K562 (cell line): ENCODE results near the gene NR1H3. TPM values are rescaled to one million over a fixed set of nuclear protein-coding genes. Genes with fewer than 3 reads are reported as not detected.

ENCODE experiments used
- ATAC-seq: fragments of 200-7000 bp; cut with Tn5 transposase; 3 replicates; pipeline ENCODE4 v1.9.1; 2020; ENCODE audit warnings: moderate library complexity
- BruUV-seq: library from RNA; stranded (reverse); fragments of 400-500 nt; replicated peaks from 2 replicates; lab custom pipeline; 2021; lab: Mats Ljungman, UMichigan
- CTCF ChIA-PET: fragments of 300-600 bp; formaldehyde crosslinking; extraction: SDS; loops from one replicate; lab custom pipeline; 2021; ENCODE audit warnings: low intra/inter-chr PET ratio; lab: Yijun Ruan, JAX
- POLR2A ChIA-PET: fragments of 300-600, 350-650 bp; sonication (Branson Sonifier 250); formaldehyde crosslinking; extraction: SDS; loops from one replicate; lab custom pipeline; 2021; ENCODE audit warnings: antibody characterized with exemption, inconsistent platforms; lab: Yijun Ruan, JAX
- DNase-seq, 4 experiments: peaks; one replicate each; pipeline versions ENCODE4 v3.0.0 to v3.0.0-alpha.2; 2011 to 2018; ENCODE audit warnings: low spot score in 3 of 4, mixed read lengths in 3 of 4; ENCODE audit errors: extremely low read depth in 1 of 4
- FAIRE-seq: peaks from 2 replicates; lab custom pipeline; 2011; peaks lifted over from hg19 to GRCh38; lab: Jason Lieb, UNC
- H2AFZ ChIP-seq: 2 replicates; pipeline ENCODE4 v1.6.0; 2011; ENCODE audit warnings: low read depth, low read length, control low read depth, inconsistent platforms
- H3K27ac ChIP-seq: fragments of 200-600 bp; 3 replicates; pipeline ENCODE4 v1.8.0; 2011; ENCODE audit warnings: low read depth, mild to moderate bottlenecking, control low read depth, inconsistent platforms, low read length, moderate library complexity, mixed read lengths; ENCODE audit errors: extremely low read depth
- H3K27me3 ChIP-seq, 2 experiments: fragments of 300-600 bp in 1 of 2; 2 replicates in 1 of 2; 3 replicates in 1 of 2; pipeline versions ENCODE4 v1.6.0 to v1.8.0; 2011; ENCODE audit warnings: inconsistent platforms in 2 of 2, low read length in 2 of 2, mild to moderate bottlenecking in 1 of 2, mixed read lengths in 1 of 2, moderate library complexity in 1 of 2; ENCODE audit not compliant: control insufficient read depth in 2 of 2, insufficient read depth in 2 of 2
- H3K36me3 ChIP-seq: fragments of 300-600 bp; 3 replicates; pipeline ENCODE4 v1.8.0; 2011; ENCODE audit warnings: mild to moderate bottlenecking, low read length, inconsistent platforms; ENCODE audit not compliant: control insufficient read depth, insufficient read depth
- H3K4me1 ChIP-seq, 2 experiments: fragments of 200-600 bp in 1 of 2; replicated peaks in 1 of 2; 2 replicates in 1 of 2; 3 replicates in 1 of 2; pipeline versions ENCODE4 v1.5.1 to v1.8.0; 2011; ENCODE audit warnings: inconsistent platforms in 2 of 2, low read length in 2 of 2, mild to moderate bottlenecking in 1 of 2, mixed read lengths in 1 of 2, moderate library complexity in 1 of 2; ENCODE audit not compliant: control insufficient read depth in 2 of 2, insufficient read depth in 2 of 2
- H3K4me2 ChIP-seq: 2 replicates; pipeline ENCODE4 v1.6.1; 2011; ENCODE audit warnings: low read length, control low read depth, inconsistent platforms, mixed read lengths; ENCODE audit not compliant: insufficient read depth
- H3K4me3 ChIP-seq: fragments of 200-600 bp; sonication (generic), shearing (Covaris generic); 2 replicates; pipeline ENCODE4 v1.5.1; 2016; ENCODE audit warnings: control low read depth, inconsistent platforms
- H3K79me2 ChIP-seq: fragments of 200-600 bp; 3 replicates; pipeline ENCODE4 v1.8.0; 2011; ENCODE audit warnings: low read length, inconsistent platforms; ENCODE audit not compliant: control insufficient read depth, insufficient read depth
- H3K9ac ChIP-seq, 2 experiments: 2 replicates each; pipeline versions ENCODE4 v1.6.0 to v1.6.1; 2011; ENCODE audit warnings: low read depth in 2 of 2, low read length in 2 of 2, control low read depth in 1 of 2, inconsistent platforms in 1 of 2, mild to moderate bottlenecking in 1 of 2, mixed read lengths in 1 of 2; ENCODE audit not compliant: insufficient read depth in 1 of 2
- H3K9me1 ChIP-seq: one replicate; pipeline ENCODE4 v1.6.0; 2011; ENCODE audit warnings: inconsistent platforms, mild to moderate bottlenecking, low read length, moderate library complexity; ENCODE audit not compliant: control insufficient read depth, insufficient read depth
- H3K9me3 ChIP-seq: replicated peaks from 2 replicates; pipeline ENCODE4 v1.5.1; 2011; ENCODE audit warnings: low read depth, low read length, inconsistent platforms; ENCODE audit not compliant: control insufficient read depth, insufficient read depth
- H4K20me1 ChIP-seq: replicated peaks from 2 replicates; pipeline ENCODE4 v1.6.1; 2011; ENCODE audit warnings: low read length, inconsistent platforms, mixed read lengths; ENCODE audit not compliant: control insufficient read depth, insufficient read depth
- EGR1 ChIP-seq: fragments of 450-650 bp; conservative IDR thresholded peaks from 2 replicates; pipeline ENCODE4 v1.6.1; 2017; ENCODE audit warnings: mild to moderate bottlenecking
- GTF2E2 ChIP-seq: fragments of 200-800 bp; sonication (Bioruptor generic); IDR thresholded peaks from 2 replicates; pipeline ENCODE4 v1.6.1; 2016; ENCODE audit warnings: missing genetic modification characterization, missing compliant biosample characterization
- HDAC3 ChIP-seq: fragments of 450-650 bp; IDR thresholded peaks from 2 replicates; pipeline ENCODE4 v1.6.1; 2018; ENCODE audit warnings: borderline replicate concordance, mild to moderate bottlenecking, moderate library complexity; ENCODE audit not compliant: partially characterized antibody
- HDAC8 ChIP-seq: fragments of 450-650 bp; IDR thresholded peaks from 2 replicates; pipeline ENCODE4 v1.6.1; 2016; ENCODE audit warnings: mild to moderate bottlenecking, missing genetic modification characterization, moderate library complexity, missing compliant biosample characterization
- HOXB6 ChIP-seq: fragments of 250-450 bp; sonication (Bioruptor Pico); IDR thresholded peaks from 2 replicates; pipeline ENCODE4 v1.5.1; 2022; ENCODE audit warnings: mild to moderate bottlenecking, borderline replicate concordance
- KDM5B ChIP-seq: fragments of 200-600 bp; sonication (generic); IDR thresholded peaks from 2 replicates; pipeline ENCODE4 v1.6.1; 2012; ENCODE audit warnings: low read depth, mild to moderate bottlenecking, moderate library complexity, low read length, control low read depth, inconsistent platforms; ENCODE audit not compliant: insufficient replicate concordance
- MEF2A ChIP-seq: IDR thresholded peaks from 2 replicates; pipeline ENCODE4 v1.6.1; 2011; ENCODE audit warnings: low read depth, mild to moderate bottlenecking, low read length, moderate library complexity; ENCODE audit not compliant: control insufficient read depth
- MNT ChIP-seq, 2 experiments: fragments of 450-650 bp; conservative IDR thresholded peaks; 2 replicates each; pipeline ENCODE4 v1.6.1; 2017; ENCODE audit warnings: mild to moderate bottlenecking in 2 of 2, moderate library complexity in 2 of 2
- PML ChIP-seq: IDR thresholded peaks from 2 replicates; pipeline ENCODE4 v1.6.1; 2012; ENCODE audit warnings: low read length, inconsistent platforms
- TAF15 ChIP-seq: fragments of 200-400 bp; formaldehyde crosslinking; IDR thresholded peaks from 2 replicates; pipeline ENCODE4 v1.6.1; 2017; ENCODE audit warnings: mild to moderate bottlenecking, low read depth, low read length, moderate library complexity
- TCF3 ChIP-seq: sonication (generic); formaldehyde crosslinking; IDR thresholded peaks from 2 replicates; pipeline ENCODE4 v1.4.0; 2020; ENCODE audit warnings: mild to moderate bottlenecking, missing genetic modification reagents
- TCF7 ChIP-seq: sonication (generic); IDR thresholded peaks from 2 replicates; pipeline ENCODE4 v1.6.1; 2016; ENCODE audit warnings: antibody characterized with exemption, borderline replicate concordance
- ZBTB12 ChIP-seq: fragments of 250-450 bp; sonication (Bioruptor Pico); IDR thresholded peaks from 2 replicates; pipeline ENCODE4 v1.4.0; 2020
- ZNF668 ChIP-seq: fragments of 250-450 bp; sonication (Bioruptor Pico); IDR thresholded peaks from 2 replicates; pipeline ENCODE4 v1.8.0; 2022; ENCODE audit warnings: mild to moderate bottlenecking, inconsistent platforms
- ZNF780A ChIP-seq: fragments of 250-450 bp; sonication (Bioruptor Pico); IDR thresholded peaks from 2 replicates; pipeline ENCODE4 v1.5.0; 2021; ENCODE audit warnings: mild to moderate bottlenecking
- WGBS: fragments of 100-300 bp; shearing (Covaris generic); methylation state at CpG from one replicate; pipeline ENCODE4 v1.1.6; 2016; ENCODE audit warnings: low coverage, mixed read lengths; ENCODE audit not compliant: insufficient coverage; ENCODE audit errors: missing lambda C conversion rate; 5-methylcytosine and 5-hydroxymethylcytosine counted together
- in situ Hi-C: fragments of 300-500 bp; cut with MboI; formaldehyde crosslinking; loops from 4 replicates; pipeline ENCODE4 v1.15.0; 2018; ENCODE audit warnings: inconsistent platforms, mixed read lengths
- intact Hi-C: fragments of 100-400 bp; cut with micrococcal nuclease; formaldehyde crosslinking; loops from 2 replicates; pipeline ENCODE4 v1.14.2; 2022
- polyA plus RNA-seq, 8 experiments: library from polyadenylated mRNA; depleted of rRNA in 4 of 8; stranded (reverse) in 5 of 8; unstranded in 3 of 8; fragments of >200 nt; fragmentation: Nextera tagmentation in 2 of 8; fragmentation: Illumina TruSeq in 1 of 8; extraction: Ambion mirVana in 2 of 8; extraction: Trizol in 1 of 8; gene quantifications; 2 replicates each; pipeline versions ENCODE4 v1.2.1 to v1.2.3, GENCODE V29; 2011 to 2014; ENCODE audit warnings: inconsistent platforms in 1 of 8, missing spikeins in 1 of 8
- total RNA-seq, 7 experiments: library from RNA; depleted of rRNA in 6 of 7; stranded (reverse); fragments of >200 nt in 6 of 7; fragmentation: Illumina TruSeq in 2 of 7; extraction: Trizol in 2 of 7; gene quantifications; 2 replicates each; pipeline versions ENCODE4 v1.2.1 to v1.2.3, GENCODE V29; 2011 to 2021; ENCODE audit warnings: low replicate concordance in 1 of 7

Gene NR1H3
- total and polyA plus RNA-seq, 9 of the 15 experiments (the other 6 are each of a cell fraction or from before 2014, with no cell fraction given), result 8.2 to 26.0 (median 11.9) TPM

- H4K20me1 ChIP-seq, result no peaks in the 10 kb centered on the region
- no peak overlapping the region for H3K27ac ChIP-seq
- H3K9me3 ChIP-seq, result no peaks in the 10 kb centered on the region
- H3K4me1 ChIP-seq, result no peaks in the 10 kb centered on the region
- DNase-seq, result no peak
- no TSS peak for BruUV-seq
- H3K36me3 ChIP-seq, result peaks cover 88% of the 10 kb centered on the region
- H3K27me3 ChIP-seq, result no peaks in the 10 kb centered on the region
- FAIRE-seq, result no peak
- intact Hi-C loops (no loop called here), in situ Hi-C loops (no loop called here)
- H3K9me1 ChIP-seq, result no peaks in the 10 kb centered on the region
- H3K4me3 ChIP-seq, result no peak overlapping the region
- CTCF ChIA-PET, result interaction anchor here (1.1 kb wide), 1 partner anchor 400 kb away, joined by 3 read pairs; no protein-coding TSS in a partner anchor
- H2AFZ ChIP-seq, result no peak overlapping the region
- no peak overlapping the region for H3K9ac ChIP-seq
- POLR2A ChIA-PET, result interaction anchor here (2.3 kb wide), 1 partner anchor 9 kb away, joined by 5 read pairs; no protein-coding TSS in a partner anchor
- H3K79me2 ChIP-seq, result no peaks in the 10 kb centered on the region
- 91% methylated on average over 15 of the region's 15 CpGs for WGBS
- H3K4me2 ChIP-seq, result no peak overlapping the region
- ATAC-seq, result no peak
- no peak for TF ChIP-seq HDAC8 (tag)
- no peak for TF ChIP-seq TAF15
- TF ChIP-seq HDAC3, result no peak
- TF ChIP-seq GTF2E2 (tag), result no peak
- TF ChIP-seq ZNF668 (CRISPR knock-in tag), result no peak
- TF ChIP-seq TCF7, result no peak
- TF ChIP-seq TCF3, result no peak
- TF ChIP-seq ZBTB12 (CRISPR knock-in tag), result no peak
- TF ChIP-seq ZNF780A (CRISPR knock-in tag), result no peak
- no peak for TF ChIP-seq PML
- no peak for TF ChIP-seq HOXB6 (CRISPR knock-in tag)
- TF ChIP-seq MNT (conservative IDR thresholded peaks at IDR 0.05), result no peak
- no peak for TF ChIP-seq EGR1
- TF ChIP-seq MEF2A, result no peak
- TF ChIP-seq KDM5B, result no peak
Measured at GRCh38 chr11:47289856-47290255, 32.1 kb downstream of the NR1H3 start.
